Prostate gland (tissue), 2 donors: Measurements from ENCODE around the gene IL6. TPM values are rescaled to one million over a fixed set of nuclear protein-coding genes. Genes with fewer than 3 reads are reported as not detected.
"Not testable (repeated sequence)": the region's sequence is repeated elsewhere in the genome, so short reads cannot be mapped to it uniquely, and the experiment has no call there.

ENCODE experiments used
- DNase-seq: peaks from one replicate; pipeline ENCODE4 v3.0.0-alpha.2; 2019; ENCODE audit warnings: low spot score
- H3K27ac ChIP-seq, 2 donors: fragments of 200-600 bp; sonication (generic); 2 replicates each; pipeline ENCODE4 v1.5.1; 2017 to 2019
- H3K27me3 ChIP-seq: fragments of 200-600 bp; sonication (generic); replicated peaks from 2 replicates; pipeline ENCODE4 v1.5.1; 2019; ENCODE audit not compliant: insufficient read depth
- H3K36me3 ChIP-seq, 2 donors: fragments of 200-600 bp; sonication (generic); 1 replicate in 1 of 2; 2 replicates in 1 of 2; pipeline versions ENCODE4 v1.5.1 to v1.8.1; 2017 to 2019
- H3K4me1 ChIP-seq: fragments of 200-600 bp; sonication (generic); replicated peaks from 2 replicates; pipeline ENCODE4 v1.5.1; 2019
- H3K4me3 ChIP-seq, 2 donors: fragments of 200-600 bp; sonication (generic); 2 replicates each; pipeline ENCODE4 v1.5.1; 2017 to 2019
- H3K9me3 ChIP-seq: fragments of 200-600 bp; sonication (generic); 2 replicates; pipeline ENCODE4 v1.5.1; 2017
- CTCF ChIP-seq, 4 experiments: fragments of 200-600 bp in 2 of 4; fragments of 450-650 bp in 2 of 4; sonication (generic) in 2 of 4; IDR thresholded peaks; 1 replicate in 3 of 4; 2 replicates in 1 of 4; pipeline ENCODE4 v1.5.1; 2016 to 2019; ENCODE audit warnings: antibody characterized with exemption in 4 of 4, mild to moderate bottlenecking in 2 of 4, moderate library complexity in 2 of 4
- POLR2A ChIP-seq: fragments of 450-650 bp; IDR thresholded peaks from one replicate; pipeline ENCODE4 v1.6.1; 2016; ENCODE audit warnings: antibody characterized with exemption, mild to moderate bottlenecking
- POLR2AphosphoS5 ChIP-seq: sonication (generic); formaldehyde crosslinking; IDR thresholded peaks from one replicate; pipeline ENCODE4 v1.6.1; 2017; ENCODE audit warnings: antibody characterized with exemption
- WGBS: methylation state at CpG from one replicate; pipeline ENCODE4 v1.1.5; 2018; 5-methylcytosine and 5-hydroxymethylcytosine counted together
- intact Hi-C: fragments of 100-400 bp; cut with DNase I; formaldehyde crosslinking; loops from one replicate; pipeline ENCODE4 v1.14.2; 2022
- total RNA-seq, 2 donors: library from RNA; depleted of rRNA; stranded (reverse); fragments of >200 nt; gene quantifications; one replicate each; pipeline ENCODE4 v1.1.0, GENCODE V29; 2016

Gene IL6
- total RNA-seq, 2 donors from 2014 or later = not detected

GRCh38 chr7:22681852-22682657 is 44.9 kb upstream of the IL6 start:
- no peak for DNase-seq
- Histone ChIP-seq H3K9me3 (no peaks in the 10 kb centered on the region), H3K27ac (no peak overlapping the region), H3K4me3 (no peak overlapping the region), H3K4me1 (no peaks in the 10 kb centered on the region), H3K36me3 (no peaks in the 10 kb centered on the region), H3K27me3 (no peaks in the 10 kb centered on the region)
- TF ChIP-seq CTCF (IDR thresholded peaks at IDR 0.05) (no peak), POLR2A (no peak), POLR2AphosphoS5 (no peak)
- 80% methylated on average over 4 of the region's 4 CpGs for WGBS
- intact Hi-C loops = no loop called here

GRCh38 chr7:22683379-22683778 is 43.6 kb upstream of the IL6 start:
- Histone ChIP-seq H3K4me3 (no peak overlapping the region), H3K4me1 (no peaks in the 10 kb centered on the region), H3K9me3 (no peaks in the 10 kb centered on the region), H3K36me3 (no peaks in the 10 kb centered on the region), H3K27me3 (no peaks in the 10 kb centered on the region), H3K27ac (no peak overlapping the region)
- 79% methylated on average over 2 of the region's 2 CpGs for WGBS
- intact Hi-C loops = no loop called here
- TF ChIP-seq POLR2AphosphoS5 (no peak), POLR2A (no peak), CTCF (IDR thresholded peaks at IDR 0.05) (no peak)
- DNase-seq = no peak

GRCh38 chr7:22686620-22687019 is 40.4 kb upstream of the IL6 start:
- Histone ChIP-seq H3K27ac (no peak overlapping the region), H3K27me3 (no peaks in the 10 kb centered on the region), H3K36me3 (no peaks in the 10 kb centered on the region), H3K4me3 (no peak overlapping the region), H3K4me1 (no peaks in the 10 kb centered on the region), H3K9me3 (no peaks in the 10 kb centered on the region)
- no peak for DNase-seq
- intact Hi-C loops = no loop called here
- TF ChIP-seq CTCF (IDR thresholded peaks at IDR 0.05) (no peak), POLR2A (no peak), POLR2AphosphoS5 (no peak)

- Histone ChIP-seq H3K27ac (no peak overlapping the region), H3K4me1 (no peaks in the 10 kb centered on the region), H3K9me3 (no peaks in the 10 kb centered on the region), H3K27me3 (no peaks in the 10 kb centered on the region), H3K36me3 (no peaks in the 10 kb centered on the region), H3K4me3 (no peak overlapping the region)
- intact Hi-C loops = no loop called here
- 14% methylated on average over 2 of the region's 2 CpGs for WGBS
- no peak for TF ChIP-seq CTCF (IDR thresholded peaks at IDR 0.05)
- TF ChIP-seq POLR2A = no peak
- TF ChIP-seq POLR2AphosphoS5 = no peak
- no peak for DNase-seq
These were observed 38.9 kb upstream of the IL6 start for GRCh38 chr7:22688084-22688483.

GRCh38 chr7:22688934-22689333 is 38.1 kb upstream of the IL6 start:
- H3K9me3 ChIP-seq, intact Hi-C loops, H3K27ac ChIP-seq, H3K4me1 ChIP-seq, DNase-seq, H3K36me3 ChIP-seq, H3K4me3 ChIP-seq, H3K27me3 ChIP-seq: not testable (repeated sequence)
- 95% methylated on average over 8 of the region's 8 CpGs for WGBS
